ENCODE results near the gene CD46. TPM values are rescaled to one million over a fixed set of nuclear protein-coding genes. Genes with fewer than 3 reads are reported as not detected.

The CD46 gene
- total RNA-seq, 1 experiment from 2014 or later: 116 TPM

- no peaks in the 10 kb centered on the region for H3K27me3 ChIP-seq (ENCODE audit: low read length)
- no peak overlapping the region for H3K9ac ChIP-seq (ENCODE audit: low read length)
- H4K20me1 ChIP-seq (ENCODE audit: low read length): no peaks in the 10 kb centered on the region
- ATAC-seq: no peak
- no peak overlapping the region for H3K4me3 ChIP-seq (ENCODE audit: low read length)
- H3K9me2 ChIP-seq (replicated peaks; ENCODE audit: low read length): no peaks in the 10 kb centered on the region
- ChIA-PET CTCF (no interaction called here), POLR2A (ENCODE audit: unreplicated experiment) (no interaction called here)
- DNase-seq: no peak
- TF ChIP-seq CTCF (conservative IDR thresholded peaks at IDR 0.05; ENCODE audit: low read depth, low read length): no peak
- TF ChIP-seq EZH2phosphoT487 (IDR thresholded peaks at IDR 0.05; ENCODE audit: borderline replicate concordance, low read length): no peak
- no peak for TF ChIP-seq EZH2 (IDR thresholded peaks at IDR 0.05; ENCODE audit: low read length, unreplicated experiment)
- H3F3A ChIP-seq (ENCODE audit: low read length, unreplicated experiment): peaks cover 17% of the 10 kb centered on the region
- H3K4me2 ChIP-seq (ENCODE audit: low read length): no peak overlapping the region
- H3K36me3 ChIP-seq (ENCODE audit: low read depth, low read length): no peaks in the 10 kb centered on the region; the same call in 1 of the 2 replicates
- peaks cover 32% of the 10 kb centered on the region for H3K4me1 ChIP-seq (ENCODE audit: insufficient read depth, low read length)
- H3K79me2 ChIP-seq (ENCODE audit: low read length): peaks cover 74% of the 10 kb centered on the region
- H3K9me3 ChIP-seq (ENCODE audit: low read length): no peaks in the 10 kb centered on the region
- H3K27ac ChIP-seq (ENCODE audit: low read length): no peak overlapping the region
- intact Hi-C loops (cut with micrococcal nuclease): no loop called here
- no peak overlapping the region for H2AFZ ChIP-seq (ENCODE audit: low read length)
- BruUV-seq (replicated peaks): no TSS peak
Observed at GRCh38 chr1:207844371-207844770, 92.5 kb downstream of the CD46 start.

Other genes starting within 250 kb of the CD46 start
- gene CR1L, start 106.9 kb upstream of the CD46 start, total RNA-seq (2014; rRNA removed): not detected in 2 replicates
- not detected in 2 replicates for gene CD34, start 159.1 kb downstream of the CD46 start, total RNA-seq (2014; rRNA removed)

All from PC-3 (cell line).